ENCODE data around the gene ZNF718.
A peak's percentile ranks its signal among the peaks of the same experiment; 100 is the strongest.
"Not testable (repeated sequence)": the region's sequence is repeated elsewhere in the genome, so short reads cannot be mapped to it uniquely, and the experiment has no call there.

Gene ZNF718

GRCh38 chr4:124275-125081 lies at the start of gene ZNF718:
ZNF718 (plus strand) TSS chr4:124501; CDS start chr4:124671, 170 bp downstream.
- peak; percentile 89 for DNase-seq

- DNase-seq, result no peak
These were observed 38.4 kb upstream of the ZNF718 start for GRCh38 chr4:85951-86350.

GRCh38 chr4:86559-87324 lies 37.6 kb upstream of the ZNF718 start:
- DNase-seq, result not testable (repeated sequence)

- DNase-seq, result no peak
These were observed 25.9 kb upstream of the ZNF718 start for GRCh38 chr4:98386-98785.

- DNase-seq, result no peak
These were observed 24.4 kb upstream of the ZNF718 start for GRCh38 chr4:99863-100262.

DNA sequence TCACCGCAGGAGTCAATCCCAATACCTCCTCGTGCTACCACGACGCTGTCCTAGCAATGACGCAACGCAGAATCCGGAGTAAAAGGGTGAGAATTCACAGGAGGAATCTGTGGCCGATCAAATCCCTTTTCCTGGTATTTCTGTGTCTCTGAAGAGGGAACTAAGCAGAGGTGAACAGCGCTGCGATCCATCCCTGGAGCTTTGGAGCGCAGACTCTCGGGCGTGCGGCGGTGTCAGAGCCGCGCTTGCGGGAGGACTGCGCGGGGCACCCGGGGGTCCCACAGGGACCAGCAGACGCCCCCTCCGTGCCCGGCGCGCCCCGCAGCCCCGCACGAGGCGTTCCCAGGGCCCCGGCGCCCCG lies 17.2 kb upstream of the ZNF718 start:
- no peak for DNase-seq

GRCh38 chr4:107444-108429 lies 16.6 kb upstream of the ZNF718 start:
- no peak for DNase-seq

- DNase-seq, result no peak
These were observed 11.5 kb upstream of the ZNF718 start for GRCh38 chr4:112771-113170.

DNA sequence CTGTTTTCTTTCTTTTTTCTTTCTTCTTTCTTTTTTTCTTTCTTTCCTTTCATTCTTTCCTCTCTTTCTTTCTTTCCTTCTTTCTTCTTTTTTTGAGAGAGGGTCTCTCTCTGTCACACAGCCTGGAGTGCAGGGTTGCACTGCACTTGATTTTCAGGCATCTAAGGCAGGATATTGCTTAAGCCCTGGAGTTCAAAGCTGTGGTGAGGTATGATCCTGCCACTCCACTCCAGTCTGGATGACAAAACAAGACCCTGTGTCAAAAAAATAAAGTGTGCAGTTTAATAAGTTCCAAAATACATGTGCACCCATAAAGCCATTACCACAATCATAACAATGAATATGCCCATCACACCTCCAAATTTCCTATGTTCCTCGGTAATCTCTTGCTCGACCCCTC lies 10.6 kb upstream of the ZNF718 start:
- no peak for DNase-seq

DNA sequence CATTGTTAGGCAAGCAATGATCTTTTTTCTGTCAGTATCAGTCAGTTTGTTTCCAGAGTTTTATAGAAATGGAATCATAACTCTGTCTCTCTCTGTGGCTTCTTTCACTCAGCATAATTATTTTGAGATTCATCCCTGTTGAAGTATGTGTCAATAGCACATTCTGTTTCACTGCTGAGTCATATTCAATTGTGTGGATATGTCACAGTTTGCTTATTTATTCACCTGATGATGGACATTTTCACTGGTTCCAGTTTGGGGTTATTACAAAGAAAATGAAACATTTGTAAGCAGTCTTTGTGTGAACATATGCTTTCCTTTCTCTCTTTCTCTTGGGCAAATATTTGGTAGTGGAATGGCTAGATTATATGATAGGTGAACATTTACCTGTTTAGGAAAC lies 10.2 kb upstream of the ZNF718 start:
- DNase-seq, result no peak

DNA sequence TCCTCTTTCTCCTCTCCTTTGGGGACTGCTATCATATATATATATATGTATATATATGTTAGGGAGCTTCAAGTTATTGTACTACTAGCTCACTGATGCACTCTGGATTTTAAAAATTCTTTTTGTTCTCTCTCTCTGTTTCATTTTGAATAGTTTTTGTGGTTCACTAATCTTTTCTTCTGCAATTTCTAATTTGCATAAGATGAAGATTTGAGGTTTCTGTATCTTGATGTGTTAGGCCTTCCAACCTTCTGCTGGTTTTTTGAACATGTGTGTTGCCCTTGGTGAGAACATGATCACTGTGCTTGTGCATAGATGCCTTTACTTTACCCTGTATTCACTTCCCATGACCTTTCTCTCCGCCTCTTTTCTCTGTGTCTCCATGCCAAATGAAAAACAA lies 7.8 kb upstream of the ZNF718 start:
- no peak for DNase-seq

DNA sequence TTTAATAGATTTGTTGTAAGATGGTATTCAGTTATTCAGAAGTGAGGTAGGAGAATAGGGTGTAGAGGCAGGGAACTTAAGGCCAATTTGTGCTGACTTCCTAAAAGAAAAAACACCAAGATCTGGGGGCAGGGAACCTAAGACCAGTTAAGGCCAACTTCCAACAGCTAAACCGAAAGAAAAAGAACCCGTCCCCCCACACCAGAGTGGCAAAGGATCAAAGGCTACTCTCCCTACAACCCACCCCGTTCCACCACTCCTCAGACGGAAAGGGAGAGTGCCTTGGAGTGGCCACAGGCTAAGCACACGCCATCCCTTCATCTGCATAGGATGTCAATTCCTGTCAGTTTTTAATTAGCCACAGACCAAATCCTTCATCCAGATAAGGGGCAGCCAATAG lies 3.7 kb upstream of the ZNF718 start:
- DNase-seq, result no peak

GRCh38 chr4:121408-122084 lies 2.8 kb upstream of the ZNF718 start:
- peak; percentile 38 for DNase-seq

DNA sequence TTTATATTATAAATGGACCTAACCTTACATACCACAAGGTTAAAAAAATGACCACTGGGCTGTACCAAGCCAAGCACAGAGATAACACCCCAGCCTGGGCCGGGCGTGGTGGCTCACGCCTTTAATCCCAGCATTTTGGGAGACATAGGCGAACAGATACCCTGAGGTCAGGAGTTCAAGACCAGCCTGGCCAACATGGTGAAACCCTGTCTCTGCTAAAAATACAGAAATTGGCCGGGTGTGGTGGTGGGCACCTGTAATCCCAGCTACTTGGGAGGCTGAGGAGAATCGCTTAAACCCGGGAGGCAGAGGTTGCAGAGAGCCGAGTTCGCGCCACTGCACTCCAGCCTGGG lies 403 bp upstream of the ZNF718 start:
- not testable (repeated sequence) for DNase-seq

DNA sequence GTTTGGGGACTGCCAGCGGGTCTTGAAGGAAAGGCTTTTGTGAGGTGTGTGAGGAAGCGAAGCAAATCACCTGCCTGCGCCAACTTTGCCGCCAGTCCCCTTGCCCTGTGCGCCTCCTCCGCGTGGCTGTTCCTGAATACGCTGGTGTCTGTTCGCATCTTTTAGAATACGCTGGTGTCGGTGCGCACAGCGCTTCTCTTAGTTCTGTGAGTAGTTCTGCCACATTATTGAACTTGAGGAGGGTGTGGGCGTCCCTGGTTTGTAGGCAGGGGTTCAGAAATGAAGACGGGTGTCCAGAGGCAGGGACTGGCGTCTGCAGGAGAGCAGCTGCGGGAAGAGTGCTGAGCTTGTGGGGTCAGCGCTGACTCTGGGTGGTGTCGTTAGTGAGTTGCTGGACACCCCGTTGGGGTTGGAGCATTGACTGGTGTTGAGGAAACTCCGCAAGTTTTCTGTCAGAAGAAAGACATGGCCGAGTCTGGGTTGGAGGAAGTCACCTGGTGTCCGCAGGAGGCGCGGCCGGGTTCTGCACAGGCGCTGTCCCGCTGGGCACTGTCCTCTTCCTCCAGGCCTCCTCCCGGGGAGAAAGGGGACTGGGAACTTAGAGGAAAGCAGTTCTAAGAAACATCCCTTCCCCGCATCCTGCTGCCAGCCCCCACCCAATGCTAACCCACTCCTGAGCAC lies 930 bp downstream of the ZNF718 start:
- DNase-seq, result no peak

DNA sequence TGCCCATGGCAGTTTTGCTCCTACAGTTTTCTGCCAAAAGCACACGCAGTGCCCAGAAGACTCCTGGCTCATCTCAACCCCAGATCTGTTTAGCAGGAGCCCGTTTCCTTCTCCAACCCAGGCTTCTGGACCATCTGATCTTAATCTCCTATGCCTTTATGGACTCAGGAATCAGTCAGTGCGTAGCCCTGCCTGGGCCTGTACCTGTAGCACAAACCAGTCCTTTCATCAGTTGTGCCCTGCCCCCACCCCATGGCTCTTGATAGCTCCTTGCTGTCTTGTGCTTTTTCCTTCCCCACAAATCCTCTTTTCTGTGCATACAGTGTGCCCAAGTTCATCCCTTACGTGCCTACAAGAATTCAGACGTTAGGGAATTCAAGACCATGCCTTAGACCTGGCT lies 1.5 kb downstream of the ZNF718 start:
- DNase-seq, result no peak

GRCh38 chr4:132483-132882 lies 8.2 kb downstream of the ZNF718 start:
- no peak for DNase-seq

DNA sequence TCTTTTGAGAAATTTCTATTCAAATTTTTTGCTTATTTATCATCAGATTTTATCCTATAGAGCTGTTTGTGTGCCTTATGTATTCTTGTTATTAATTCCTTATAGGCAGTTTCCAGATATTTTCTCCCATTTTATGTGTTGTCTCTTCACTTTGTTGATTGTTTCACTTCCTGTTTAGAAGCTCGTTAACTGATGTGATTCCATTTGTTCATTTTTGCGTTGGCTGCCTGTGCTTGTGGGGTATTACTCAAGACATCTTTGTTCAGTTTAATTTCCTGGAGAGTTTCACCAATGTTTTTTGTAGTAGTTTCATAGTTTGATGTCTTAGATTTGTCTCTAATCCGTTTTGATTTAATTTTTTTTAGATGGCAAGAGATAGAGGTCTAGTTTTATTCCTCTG lies 14.6 kb downstream of the ZNF718 start:
- DNase-seq, result no peak

DNA sequence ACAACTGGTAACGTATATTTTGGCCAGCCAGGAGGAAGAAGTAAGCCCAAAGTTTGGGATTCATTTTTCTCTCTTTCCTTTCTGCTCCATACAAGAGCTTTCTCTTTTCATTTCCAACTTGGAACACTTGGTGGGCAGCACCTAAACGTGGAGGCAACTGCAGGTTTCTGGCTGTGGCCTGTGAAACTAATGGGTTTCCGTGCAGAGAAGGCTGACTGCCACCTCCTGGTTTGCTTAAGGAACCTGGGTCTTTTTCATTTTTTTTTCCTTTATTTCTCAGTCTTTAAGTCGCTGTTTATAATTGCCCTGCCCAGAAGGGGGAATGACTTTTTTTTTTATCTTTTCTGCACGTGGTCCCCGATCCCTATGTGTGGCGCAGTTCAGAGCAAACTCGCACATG lies 15.4 kb downstream of the ZNF718 start:
- no peak for DNase-seq

- DNase-seq, result no peak
These were observed 22.3 kb downstream of the ZNF718 start for GRCh38 chr4:146621-147020.

- DNase-seq, result no peak
These were observed 22.9 kb downstream of the ZNF718 start for GRCh38 chr4:147233-147632.

Data from CD4-positive, alpha-beta T cell treated with Interleukin-6 for 4 hours (primary cell).